H9 (cell line): ENCODE measurements around the gene RMND5A. TPM values are rescaled to one million over a fixed set of nuclear protein-coding genes. Genes with fewer than 3 reads are reported as not detected.
"Not testable (repeated sequence)": the region's sequence is repeated elsewhere in the genome, so short reads cannot be mapped to it uniquely, and the experiment has no call there.

ENCODE experiments used
- DNase-seq: peaks from one replicate; pipeline ENCODE4 v3.0.0-alpha.2; 2017
- H2AFZ ChIP-seq: one replicate; pipeline ENCODE4 v1.6.1; 2013; ENCODE audit warnings: mild to moderate bottlenecking, low read length, control low read depth, moderate library complexity
- H2AK5ac ChIP-seq: 2 replicates; pipeline ENCODE4 v1.6.1; 2013; ENCODE audit warnings: low read length, control low read depth, mixed read lengths; ENCODE audit not compliant: insufficient read length
- H2BK120ac ChIP-seq: one replicate; pipeline ENCODE4 v1.6.1; 2013; ENCODE audit warnings: low read depth, mild to moderate bottlenecking, low read length, control low read depth, inconsistent platforms; ENCODE audit not compliant: poor library complexity, severe bottlenecking
- H2BK12ac ChIP-seq: 2 replicates; pipeline ENCODE4 v1.6.1; 2013; ENCODE audit warnings: low read length, control low read depth, mixed read lengths, low read depth; ENCODE audit not compliant: insufficient read length
- H2BK15ac ChIP-seq: 2 replicates; pipeline ENCODE4 v1.6.1; 2013; ENCODE audit warnings: low read depth, low read length, control low read depth
- H2BK20ac ChIP-seq: one replicate; pipeline ENCODE4 v1.6.1; 2013; ENCODE audit warnings: low read depth, mild to moderate bottlenecking, low read length, control low read depth, inconsistent platforms; ENCODE audit not compliant: poor library complexity, severe bottlenecking
- H2BK5ac ChIP-seq: 2 replicates; pipeline ENCODE4 v1.6.1; 2013; ENCODE audit warnings: low read length, control low read depth, mixed read lengths; ENCODE audit not compliant: insufficient read length
- H3K14ac ChIP-seq: 2 replicates; pipeline ENCODE4 v1.6.1; 2013; ENCODE audit warnings: low read length, control low read depth; ENCODE audit not compliant: insufficient read depth
- H3K18ac ChIP-seq: 2 replicates; pipeline ENCODE4 v1.6.1; 2013; ENCODE audit warnings: low read depth, mild to moderate bottlenecking, mixed read lengths, low read length, control low read depth; ENCODE audit not compliant: insufficient read length
- H3K23ac ChIP-seq: 2 replicates; pipeline ENCODE4 v1.6.1; 2013; ENCODE audit warnings: low read length, control low read depth, mixed read lengths, low read depth; ENCODE audit not compliant: insufficient read length
- H3K23me2 ChIP-seq: 2 replicates; pipeline ENCODE4 v1.6.1; 2013; ENCODE audit warnings: low read depth, mild to moderate bottlenecking, mixed read lengths, low read length, control low read depth; ENCODE audit not compliant: insufficient read length, poor library complexity, severe bottlenecking
- H3K27ac ChIP-seq: 2 replicates; pipeline ENCODE4 v1.5.1; 2013; ENCODE audit warnings: low read length, control low read depth, mixed read lengths, low read depth; ENCODE audit not compliant: insufficient read length
- H3K27me3 ChIP-seq: 2 replicates; pipeline ENCODE4 v1.6.1; 2013; ENCODE audit warnings: low read length, control low read depth, inconsistent platforms; ENCODE audit not compliant: insufficient read depth
- H3K4ac ChIP-seq: 2 replicates; pipeline ENCODE4 v1.6.1; 2013; ENCODE audit warnings: low read depth, mild to moderate bottlenecking, control low read depth, inconsistent platforms, low read length, moderate library complexity
- H3K4me1 ChIP-seq: 2 replicates; pipeline ENCODE4 v1.6.1; 2013; ENCODE audit warnings: low read length, control low read depth, inconsistent platforms; ENCODE audit not compliant: insufficient read depth
- H3K4me2 ChIP-seq: 2 replicates; pipeline ENCODE4 v1.6.1; 2013; ENCODE audit warnings: low read length, control low read depth, mixed read lengths; ENCODE audit not compliant: insufficient read length, insufficient read depth
- H3K56ac ChIP-seq: 2 replicates; pipeline ENCODE4 v1.6.1; 2013; ENCODE audit warnings: low read depth, mild to moderate bottlenecking, mixed read lengths, low read length, control low read depth; ENCODE audit not compliant: insufficient read length
- H3K79me1 ChIP-seq: 2 replicates; pipeline ENCODE4 v1.6.1; 2013; ENCODE audit warnings: low read depth, mild to moderate bottlenecking, moderate library complexity, low read length, control low read depth, inconsistent platforms; ENCODE audit not compliant: insufficient read depth, poor library complexity, severe bottlenecking
- H3K79me2 ChIP-seq: 2 replicates; pipeline ENCODE4 v1.6.1; 2013; ENCODE audit warnings: low read length, control low read depth, inconsistent platforms; ENCODE audit not compliant: insufficient read depth
- H3K9ac ChIP-seq: 2 replicates; pipeline ENCODE4 v1.6.1; 2013; ENCODE audit warnings: low read length, control low read depth, mixed read lengths; ENCODE audit not compliant: insufficient read length; ENCODE audit errors: extremely low read depth
- H3K9me3 ChIP-seq: one replicate; pipeline ENCODE4 v1.6.1; 2013; ENCODE audit warnings: low read depth, low read length, inconsistent platforms; ENCODE audit not compliant: control insufficient read depth
- H3T11ph ChIP-seq: one replicate; pipeline ENCODE4 v1.6.1; 2013; ENCODE audit warnings: mild to moderate bottlenecking, low read length, control low read depth, inconsistent platforms
- H4K20me1 ChIP-seq: one replicate; pipeline ENCODE4 v1.6.1; 2013; ENCODE audit not compliant: control insufficient read depth, insufficient read length, insufficient read depth
- H4K5ac ChIP-seq: 2 replicates; pipeline ENCODE4 v1.6.1; 2013; ENCODE audit warnings: low read depth, mild to moderate bottlenecking, mixed read lengths, low read length, control low read depth; ENCODE audit not compliant: insufficient read length
- H4K8ac ChIP-seq: replicated peaks from 2 replicates; pipeline ENCODE4 v1.6.1; 2013; ENCODE audit warnings: low read length, control low read depth, mixed read lengths, low read depth; ENCODE audit not compliant: insufficient read length
- H4K91ac ChIP-seq: 2 replicates; pipeline ENCODE4 v1.6.1; 2013; ENCODE audit warnings: low read depth, mild to moderate bottlenecking, moderate library complexity, mixed read lengths, low read length, control low read depth; ENCODE audit not compliant: insufficient read length
- H3K27ac Mint-ChIP-seq, 3 experiments: 2 replicates in 2 of 3; 3 replicates in 1 of 3; pipeline ENCODE4 v1.8.0; 2020 to 2021; ENCODE audit warnings: mixed read lengths in 3 of 3, mild to moderate bottlenecking in 1 of 3, moderate library complexity in 1 of 3
- H3K27me3 Mint-ChIP-seq: 2 replicates; pipeline ENCODE4 v1.8.0; 2021; ENCODE audit warnings: low read depth, mild to moderate bottlenecking, moderate library complexity, mixed read lengths
- H3K36me3 Mint-ChIP-seq, 3 experiments: 2 replicates in 2 of 3; 3 replicates in 1 of 3; pipeline ENCODE4 v1.8.0; 2020 to 2021; ENCODE audit warnings: low read depth in 3 of 3, mixed read lengths in 3 of 3; ENCODE audit not compliant: insufficient read depth in 1 of 3
- H3K4me1 Mint-ChIP-seq, 2 experiments: 2 replicates each; pipeline ENCODE4 v1.8.0; 2020; ENCODE audit warnings: mixed read lengths in 2 of 2
- H3K4me3 Mint-ChIP-seq, 2 experiments: 2 replicates in 1 of 2; 3 replicates in 1 of 2; pipeline ENCODE4 v1.8.0; 2020 to 2021; ENCODE audit warnings: mild to moderate bottlenecking in 2 of 2, mixed read lengths in 2 of 2, moderate library complexity in 1 of 2
- H3K9me3 Mint-ChIP-seq, 2 experiments: 2 replicates in 1 of 2; 3 replicates in 1 of 2; pipeline ENCODE4 v1.8.0; 2020; ENCODE audit warnings: mild to moderate bottlenecking in 2 of 2, mixed read lengths in 2 of 2, moderate library complexity in 1 of 2
- WGBS: extraction: QIAGEN DNeasy Blood & Tissue Kit; methylation state at CpG from one replicate; pipeline ENCODE4 v1.1.7; 2013; ENCODE audit warnings: missing lambda C conversion rate, low lambda C conversion rate, mixed read lengths; ENCODE audit not compliant: insufficient read length; ENCODE audit errors: extremely low coverage; 5-methylcytosine and 5-hydroxymethylcytosine counted together
- total RNA-seq: library from RNA; stranded (reverse); gene quantifications from 2 replicates; pipeline ENCODE4 v1.2.1, GENCODE V29; 2021

RMND5A gene
- total RNA-seq, 1 experiment from 2014 or later, result 48.8 TPM

DNA sequence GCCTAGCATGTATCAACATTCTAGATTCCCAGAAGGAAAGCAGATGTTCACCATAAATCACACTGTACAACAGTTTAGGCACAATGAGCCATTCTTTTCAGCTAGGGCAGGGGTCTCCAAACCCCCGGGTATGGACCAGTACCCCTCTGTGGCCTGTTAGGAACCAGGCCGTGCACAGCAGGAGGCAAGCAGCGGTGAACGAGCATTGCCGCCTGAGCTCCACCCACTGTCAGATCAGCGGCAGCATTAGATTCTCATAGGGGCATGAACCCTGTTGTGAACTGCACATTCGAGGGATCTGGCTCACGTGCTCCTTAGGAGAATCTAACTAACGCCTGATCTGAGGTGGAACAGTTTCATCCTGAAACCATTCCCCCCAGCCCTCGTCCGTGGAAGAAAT is 19.8 kb downstream of the RMND5A start:
- not testable (repeated sequence) for H4K91ac ChIP-seq, H3K27ac ChIP-seq, H3K9me3 Mint-ChIP-seq, H3K27me3 Mint-ChIP-seq, H2BK5ac ChIP-seq, H3K23ac ChIP-seq, H2BK20ac ChIP-seq, H4K8ac ChIP-seq, DNase-seq, H3K18ac ChIP-seq, H3K14ac ChIP-seq, H2BK120ac ChIP-seq, H3K27ac Mint-ChIP-seq, H3K27me3 ChIP-seq, H3K4ac ChIP-seq, H3K4me1 Mint-ChIP-seq, H3K79me2 ChIP-seq, H4K5ac ChIP-seq, H2AFZ ChIP-seq, H2BK15ac ChIP-seq, H3K4me2 ChIP-seq, H3K9ac ChIP-seq, H3K56ac ChIP-seq, H4K20me1 ChIP-seq, H3K23me2 ChIP-seq, H3K79me1 ChIP-seq, H2AK5ac ChIP-seq, H2BK12ac ChIP-seq, H3K4me3 Mint-ChIP-seq, H3K4me1 ChIP-seq, H3K9me3 ChIP-seq, H3T11ph ChIP-seq
- peaks cover 7 to 14% (median 11%) of the 10 kb centered on the region in 3 experiments; a peak in 6 of 7 replicates for H3K36me3 Mint-ChIP-seq
- WGBS, result no CpG with 5 or more reads among the region's 11 CpGs

DNA sequence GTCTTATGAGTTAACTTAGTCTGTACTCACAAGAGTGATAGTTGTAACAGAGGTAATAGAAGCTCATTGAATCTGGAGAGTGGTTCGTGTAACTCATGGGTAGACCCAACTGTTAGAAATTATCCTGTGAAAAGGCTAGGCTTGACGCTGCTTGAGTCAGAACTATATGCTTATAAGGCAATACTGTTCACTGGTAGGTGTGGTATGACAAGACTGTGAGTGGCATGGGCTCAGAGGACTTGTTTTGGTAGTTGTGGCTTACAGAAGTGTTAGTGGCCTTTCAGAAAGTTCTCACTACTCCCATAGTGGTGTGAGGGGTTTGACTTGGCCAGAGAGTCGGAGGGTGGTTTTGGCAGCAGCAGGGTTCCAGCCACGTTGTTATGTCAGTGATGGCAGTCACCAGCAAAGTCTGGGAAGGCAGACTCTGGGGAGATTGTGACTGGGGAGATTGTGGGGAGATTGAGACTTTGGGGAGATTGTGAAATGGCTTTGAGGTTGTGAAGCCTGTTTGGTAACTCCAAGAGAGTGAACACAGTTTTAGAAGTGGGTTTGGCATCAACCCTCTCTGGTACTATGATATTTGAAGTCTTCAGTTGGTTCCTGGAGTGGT is 21.9 kb downstream of the RMND5A start:
- H3T11ph ChIP-seq, H2AK5ac ChIP-seq, H3K27ac ChIP-seq, H2BK120ac ChIP-seq, H3K79me2 ChIP-seq, H2BK20ac ChIP-seq, H3K4me3 Mint-ChIP-seq, H3K27ac Mint-ChIP-seq, H3K18ac ChIP-seq, H3K27me3 Mint-ChIP-seq, H3K23ac ChIP-seq, H3K4ac ChIP-seq, H4K5ac ChIP-seq, H3K9ac ChIP-seq, H3K27me3 ChIP-seq, DNase-seq, H4K91ac ChIP-seq, H3K9me3 Mint-ChIP-seq, H3K14ac ChIP-seq, H2BK12ac ChIP-seq, H3K4me1 ChIP-seq, H3K4me2 ChIP-seq, H3K56ac ChIP-seq, H3K79me1 ChIP-seq, H2BK5ac ChIP-seq, H4K20me1 ChIP-seq, H3K4me1 Mint-ChIP-seq, H2BK15ac ChIP-seq, H4K8ac ChIP-seq, H3K9me3 ChIP-seq, H3K23me2 ChIP-seq, H2AFZ ChIP-seq: not testable (repeated sequence)
- WGBS, result no CpG with 5 or more reads among the region's 4 CpGs
- H3K36me3 Mint-ChIP-seq, result peaks cover 7 to 14% (median 11%) of the 10 kb centered on the region in 3 experiments; a peak in 6 of 7 replicates
